Measurements from ENCODE around the gene DGCR8.

DGCR8 gene

GRCh38 chr22:20155330-20156041 lies 75.4 kb downstream of the DGCR8 start:
- H3K9ac ChIP-seq (ENCODE audit: low read length) = no peak overlapping the region
- no peak overlapping the region for H3K4me2 ChIP-seq (ENCODE audit: low read length)
- H3K4me1 ChIP-seq (ENCODE audit: low read length) = no peaks in the 10 kb centered on the region
- no peak overlapping the region for H3K4me3 ChIP-seq (ENCODE audit: low read length)
- H4K20me1 ChIP-seq (ENCODE audit: insufficient read depth, low read length) = no peaks in the 10 kb centered on the region
- H3K27ac ChIP-seq (ENCODE audit: low read length) = no peak overlapping the region
- peaks cover 21% of the 10 kb centered on the region for H3K27me3 ChIP-seq (ENCODE audit: low read depth, low read length)
- no peaks in the 10 kb centered on the region for H3K79me2 ChIP-seq (ENCODE audit: low read length)
- H3K36me3 ChIP-seq (replicated peaks; ENCODE audit: low read depth, low read length) = no peaks in the 10 kb centered on the region
- TF ChIP-seq EZH2phosphoT487 (IDR thresholded peaks at IDR 0.05; ENCODE audit: low read depth) (no peak), CTCF (IDR thresholded peaks at IDR 0.05; ENCODE audit: low read depth, low read length) (no peak)
- H3K9me3 ChIP-seq (ENCODE audit: insufficient read depth, low read length) = no peaks in the 10 kb centered on the region
- H2AFZ ChIP-seq (ENCODE audit: low read depth, low read length) = no peak overlapping the region

- Histone ChIP-seq H3K27me3 (ENCODE audit: low read depth, low read length) (peaks cover 21% of the 10 kb centered on the region), H2AFZ (ENCODE audit: low read depth, low read length) (no peak overlapping the region), H3K4me2 (ENCODE audit: low read length) (no peak overlapping the region), H4K20me1 (ENCODE audit: insufficient read depth, low read length) (no peaks in the 10 kb centered on the region), H3K4me1 (ENCODE audit: low read length) (no peaks in the 10 kb centered on the region), H3K79me2 (ENCODE audit: low read length) (no peaks in the 10 kb centered on the region), H3K27ac (ENCODE audit: low read length) (no peak overlapping the region), H3K9ac (ENCODE audit: low read length) (no peak overlapping the region), H3K36me3 (replicated peaks; ENCODE audit: low read depth, low read length) (no peaks in the 10 kb centered on the region), H3K4me3 (ENCODE audit: low read length) (no peak overlapping the region), H3K9me3 (ENCODE audit: insufficient read depth, low read length) (no peaks in the 10 kb centered on the region)
- TF ChIP-seq EZH2phosphoT487 (IDR thresholded peaks at IDR 0.05; ENCODE audit: low read depth) (no peak), CTCF (IDR thresholded peaks at IDR 0.05; ENCODE audit: low read depth, low read length) (no peak)
Measured at GRCh38 chr22:20156042-20156389, 76.0 kb downstream of the DGCR8 start.

- Histone ChIP-seq H3K4me2 (ENCODE audit: low read length) (peak overlapping the region; percentile 33; the same call in 1 of the 2 replicates), H3K27ac (ENCODE audit: low read length) (no peak overlapping the region), H3K79me2 (ENCODE audit: low read length) (no peaks in the 10 kb centered on the region), H3K9me3 (ENCODE audit: insufficient read depth, low read length) (no peaks in the 10 kb centered on the region), H3K9ac (ENCODE audit: low read length) (no peak overlapping the region), H3K4me1 (ENCODE audit: low read length) (no peaks in the 10 kb centered on the region), H3K4me3 (ENCODE audit: low read length) (no peak overlapping the region), H4K20me1 (ENCODE audit: insufficient read depth, low read length) (no peaks in the 10 kb centered on the region), H3K27me3 (ENCODE audit: low read depth, low read length) (peaks cover 21% of the 10 kb centered on the region), H3K36me3 (replicated peaks; ENCODE audit: low read depth, low read length) (no peaks in the 10 kb centered on the region), H2AFZ (ENCODE audit: low read depth, low read length) (no peak overlapping the region)
- peak; percentile 97 for TF ChIP-seq CTCF (IDR thresholded peaks at IDR 0.05; ENCODE audit: low read depth, low read length)
- TF ChIP-seq EZH2phosphoT487 (IDR thresholded peaks at IDR 0.05; ENCODE audit: low read depth) = no peak
Measured at GRCh38 chr22:20156611-20157429, 76.8 kb downstream of the DGCR8 start.

- no peaks in the 10 kb centered on the region for H4K20me1 ChIP-seq (ENCODE audit: insufficient read depth, low read length)
- H3K79me2 ChIP-seq (ENCODE audit: low read length) = no peaks in the 10 kb centered on the region
- TF ChIP-seq CTCF (IDR thresholded peaks at IDR 0.05; ENCODE audit: low read depth, low read length) (no peak), EZH2phosphoT487 (IDR thresholded peaks at IDR 0.05; ENCODE audit: low read depth) (no peak)
- no peaks in the 10 kb centered on the region for H3K9me3 ChIP-seq (ENCODE audit: insufficient read depth, low read length)
- peaks cover 21% of the 10 kb centered on the region for H3K27me3 ChIP-seq (ENCODE audit: low read depth, low read length)
- no peak overlapping the region for H3K27ac ChIP-seq (ENCODE audit: low read length)
- no peak overlapping the region for H3K4me2 ChIP-seq (ENCODE audit: low read length)
- no peaks in the 10 kb centered on the region for H3K4me1 ChIP-seq (ENCODE audit: low read length)
- H3K4me3 ChIP-seq (ENCODE audit: low read length) = no peak overlapping the region
- H2AFZ ChIP-seq (ENCODE audit: low read depth, low read length) = no peak overlapping the region
- no peak overlapping the region for H3K9ac ChIP-seq (ENCODE audit: low read length)
- no peaks in the 10 kb centered on the region for H3K36me3 ChIP-seq (replicated peaks; ENCODE audit: low read depth, low read length)
Measured at GRCh38 chr22:20157430-20158183, 77.6 kb downstream of the DGCR8 start.

Data from OCI-LY3 (cell line).